K562 (cell line): Measurements from ENCODE around the gene GLT6D1. TPM values are rescaled to one million over a fixed set of nuclear protein-coding genes. Genes with fewer than 3 reads are reported as not detected.

Source experiments
- ATAC-seq: fragments of 200-7000 bp; cut with Tn5 transposase; 3 replicates; pipeline ENCODE4 v1.9.1; 2020; ENCODE audit warnings: moderate library complexity
- BruUV-seq: library from RNA; stranded (reverse); fragments of 400-500 nt; replicated peaks from 2 replicates; lab custom pipeline; 2021; lab: Mats Ljungman, UMichigan
- CTCF ChIA-PET: fragments of 300-600 bp; formaldehyde crosslinking; extraction: SDS; loops from one replicate; lab custom pipeline; 2021; ENCODE audit warnings: low intra/inter-chr PET ratio; lab: Yijun Ruan, JAX
- POLR2A ChIA-PET: fragments of 300-600, 350-650 bp; sonication (Branson Sonifier 250); formaldehyde crosslinking; extraction: SDS; loops from one replicate; lab custom pipeline; 2021; ENCODE audit warnings: antibody characterized with exemption, inconsistent platforms; lab: Yijun Ruan, JAX
- DNase-seq, 4 experiments: peaks; one replicate each; pipeline versions ENCODE4 v3.0.0 to v3.0.0-alpha.2; 2011 to 2018; ENCODE audit warnings: low spot score in 3 of 4, mixed read lengths in 3 of 4; ENCODE audit errors: extremely low read depth in 1 of 4
- FAIRE-seq: peaks from 2 replicates; lab custom pipeline; 2011; peaks lifted over from hg19 to GRCh38; lab: Jason Lieb, UNC
- H2AFZ ChIP-seq: 2 replicates; pipeline ENCODE4 v1.6.0; 2011; ENCODE audit warnings: low read depth, low read length, control low read depth, inconsistent platforms
- H3K27ac ChIP-seq: fragments of 200-600 bp; 3 replicates; pipeline ENCODE4 v1.8.0; 2011; ENCODE audit warnings: low read depth, mild to moderate bottlenecking, control low read depth, inconsistent platforms, low read length, moderate library complexity, mixed read lengths; ENCODE audit errors: extremely low read depth
- H3K27me3 ChIP-seq, 2 experiments: fragments of 300-600 bp in 1 of 2; 2 replicates in 1 of 2; 3 replicates in 1 of 2; pipeline versions ENCODE4 v1.6.0 to v1.8.0; 2011; ENCODE audit warnings: inconsistent platforms in 2 of 2, low read length in 2 of 2, mild to moderate bottlenecking in 1 of 2, mixed read lengths in 1 of 2, moderate library complexity in 1 of 2; ENCODE audit not compliant: control insufficient read depth in 2 of 2, insufficient read depth in 2 of 2
- H3K36me3 ChIP-seq: fragments of 300-600 bp; 3 replicates; pipeline ENCODE4 v1.8.0; 2011; ENCODE audit warnings: mild to moderate bottlenecking, low read length, inconsistent platforms; ENCODE audit not compliant: control insufficient read depth, insufficient read depth
- H3K4me1 ChIP-seq, 2 experiments: fragments of 200-600 bp in 1 of 2; replicated peaks in 1 of 2; 2 replicates in 1 of 2; 3 replicates in 1 of 2; pipeline versions ENCODE4 v1.5.1 to v1.8.0; 2011; ENCODE audit warnings: inconsistent platforms in 2 of 2, low read length in 2 of 2, mild to moderate bottlenecking in 1 of 2, mixed read lengths in 1 of 2, moderate library complexity in 1 of 2; ENCODE audit not compliant: control insufficient read depth in 2 of 2, insufficient read depth in 2 of 2
- H3K4me2 ChIP-seq: 2 replicates; pipeline ENCODE4 v1.6.1; 2011; ENCODE audit warnings: low read length, control low read depth, inconsistent platforms, mixed read lengths; ENCODE audit not compliant: insufficient read depth
- H3K4me3 ChIP-seq: fragments of 200-600 bp; sonication (generic), shearing (Covaris generic); 2 replicates; pipeline ENCODE4 v1.5.1; 2016; ENCODE audit warnings: control low read depth, inconsistent platforms
- H3K79me2 ChIP-seq: fragments of 200-600 bp; 3 replicates; pipeline ENCODE4 v1.8.0; 2011; ENCODE audit warnings: low read length, inconsistent platforms; ENCODE audit not compliant: control insufficient read depth, insufficient read depth
- H3K9ac ChIP-seq, 2 experiments: 2 replicates each; pipeline versions ENCODE4 v1.6.0 to v1.6.1; 2011; ENCODE audit warnings: low read depth in 2 of 2, low read length in 2 of 2, control low read depth in 1 of 2, inconsistent platforms in 1 of 2, mild to moderate bottlenecking in 1 of 2, mixed read lengths in 1 of 2; ENCODE audit not compliant: insufficient read depth in 1 of 2
- H3K9me1 ChIP-seq: one replicate; pipeline ENCODE4 v1.6.0; 2011; ENCODE audit warnings: inconsistent platforms, mild to moderate bottlenecking, low read length, moderate library complexity; ENCODE audit not compliant: control insufficient read depth, insufficient read depth
- H3K9me3 ChIP-seq: replicated peaks from 2 replicates; pipeline ENCODE4 v1.5.1; 2011; ENCODE audit warnings: low read depth, low read length, inconsistent platforms; ENCODE audit not compliant: control insufficient read depth, insufficient read depth
- H4K20me1 ChIP-seq: replicated peaks from 2 replicates; pipeline ENCODE4 v1.6.1; 2011; ENCODE audit warnings: low read length, inconsistent platforms, mixed read lengths; ENCODE audit not compliant: control insufficient read depth, insufficient read depth
- CEBPG ChIP-seq, 3 experiments: fragments of 200-800 bp in 1 of 3; sonication (Bioruptor generic) in 1 of 3; sonication (generic) in 1 of 3; formaldehyde crosslinking in 1 of 3; IDR thresholded peaks in 2 of 3; conservative IDR thresholded peaks in 1 of 3; 2 replicates each; pipeline versions ENCODE4 v1.6.1 to v1.8.0; 2016 to 2022; ENCODE audit warnings: missing compliant biosample characterization in 2 of 3, missing genetic modification characterization in 2 of 3, mild to moderate bottlenecking in 1 of 3, missing genetic modification reagents in 1 of 3
- E4F1 ChIP-seq: fragments of 250-450 bp; sonication (Bioruptor Pico); IDR thresholded peaks from 2 replicates; pipeline ENCODE4 v1.5.0; 2021; ENCODE audit warnings: mild to moderate bottlenecking, borderline replicate concordance
- IRF2 ChIP-seq: sonication (generic); formaldehyde crosslinking; IDR thresholded peaks from 2 replicates; pipeline ENCODE4 v1.8.1; 2022; ENCODE audit warnings: mild to moderate bottlenecking, missing genetic modification reagents
- MTA2 ChIP-seq: fragments of 450-650 bp; IDR thresholded peaks from 2 replicates; pipeline ENCODE4 v1.6.1; 2016; ENCODE audit warnings: low read depth
- PURB ChIP-seq: sonication (generic); formaldehyde crosslinking; IDR thresholded peaks from 2 replicates; pipeline ENCODE4 v1.9.0; 2021; ENCODE audit warnings: low read depth, mild to moderate bottlenecking, missing genetic modification reagents
- ZNF253 ChIP-seq: fragments of 250-450 bp; sonication (Bioruptor Pico); conservative IDR thresholded peaks from 2 replicates; pipeline ENCODE4 v1.6.1; 2021; ENCODE audit warnings: mild to moderate bottlenecking
- ZNF561 ChIP-seq: fragments of 450-650 bp; formaldehyde crosslinking; conservative IDR thresholded peaks from 2 replicates; pipeline ENCODE4 v1.4.0; 2020; ENCODE audit warnings: mild to moderate bottlenecking, moderate library complexity
- WGBS: fragments of 100-300 bp; shearing (Covaris generic); methylation state at CpG from one replicate; pipeline ENCODE4 v1.1.6; 2016; ENCODE audit warnings: low coverage, mixed read lengths; ENCODE audit not compliant: insufficient coverage; ENCODE audit errors: missing lambda C conversion rate; 5-methylcytosine and 5-hydroxymethylcytosine counted together
- in situ Hi-C: fragments of 300-500 bp; cut with MboI; formaldehyde crosslinking; loops from 4 replicates; pipeline ENCODE4 v1.15.0; 2018; ENCODE audit warnings: inconsistent platforms, mixed read lengths
- intact Hi-C: fragments of 100-400 bp; cut with micrococcal nuclease; formaldehyde crosslinking; loops from 2 replicates; pipeline ENCODE4 v1.14.2; 2022
- polyA plus RNA-seq, 8 experiments: library from polyadenylated mRNA; depleted of rRNA in 4 of 8; stranded (reverse) in 5 of 8; unstranded in 3 of 8; fragments of >200 nt; fragmentation: Nextera tagmentation in 2 of 8; fragmentation: Illumina TruSeq in 1 of 8; extraction: Ambion mirVana in 2 of 8; extraction: Trizol in 1 of 8; gene quantifications; 2 replicates each; pipeline versions ENCODE4 v1.2.1 to v1.2.3, GENCODE V29; 2011 to 2014; ENCODE audit warnings: inconsistent platforms in 1 of 8, missing spikeins in 1 of 8
- total RNA-seq, 7 experiments: library from RNA; depleted of rRNA in 6 of 7; stranded (reverse); fragments of >200 nt in 6 of 7; fragmentation: Illumina TruSeq in 2 of 7; extraction: Trizol in 2 of 7; gene quantifications; 2 replicates each; pipeline versions ENCODE4 v1.2.1 to v1.2.3, GENCODE V29; 2011 to 2021; ENCODE audit warnings: low replicate concordance in 1 of 7

The GLT6D1 gene
- total and polyA plus RNA-seq, 9 of the 15 experiments (the other 6 are each of a cell fraction or from before 2014, with no cell fraction given): not detected

- DNase-seq: no peak
- Histone ChIP-seq H3K4me1 (peaks cover 0 to 13% of the 10 kb centered on the region in 2 experiments; a peak in 1 of 5 replicates), H2AFZ (no peak overlapping the region), H3K27ac (no peak overlapping the region), H3K4me3 (no peak overlapping the region), H4K20me1 (no peaks in the 10 kb centered on the region), H3K27me3 (peaks cover 12 to 51% of the 10 kb centered on the region in 2 experiments; a peak in 4 of 5 replicates), H3K9ac (peak overlapping the region in 1 of 2 experiments; percentile 58; a peak in 1 of 4 replicates), H3K79me2 (no peaks in the 10 kb centered on the region), H3K36me3 (no peaks in the 10 kb centered on the region), H3K9me1 (no peaks in the 10 kb centered on the region), H3K4me2 (no peak overlapping the region), H3K9me3 (no peaks in the 10 kb centered on the region)
- no peak for TF ChIP-seq ZNF561 (CRISPR knock-in tag)
- TF ChIP-seq PURB (CRISPR knock-in tag): no peak
- no peak for TF ChIP-seq IRF2 (CRISPR knock-in tag)
- no peak for TF ChIP-seq MTA2
- no peak for TF ChIP-seq ZNF253 (CRISPR knock-in tag)
- no peak for TF ChIP-seq E4F1 (CRISPR knock-in tag)
- no peak for TF ChIP-seq CEBPG (CRISPR knock-in tag; IDR thresholded peaks at IDR 0.05)
- TF ChIP-seq CEBPG (tag; conservative IDR thresholded peaks at IDR 0.05 in 1 of 2, IDR thresholded peaks at IDR 0.05 in 1 of 2): no peak
- intact Hi-C loops: no loop called here
- FAIRE-seq: no peak
- BruUV-seq: no TSS peak
- 2% methylated on average over 21 of the region's 22 CpGs for WGBS
- ATAC-seq: no peak
- ChIA-PET POLR2A (interaction anchor here (0.8 kb wide), 1 partner anchor 103 kb away, joined by 5 read pairs; no protein-coding TSS in a partner anchor), CTCF (no interaction called here)
- in situ Hi-C loops: no loop called here
Measured at GRCh38 chr9:135575995-135576631, 63.2 kb downstream of the GLT6D1 start.
